HEK293T (cell line): ENCODE results near the gene MAFF.

ENCODE experiments used
- CTCF ChIA-PET: fragments of 350-600 bp; formaldehyde crosslinking; extraction: SDS; loops from one replicate; lab custom pipeline; 2021; ENCODE audit warnings: antibody characterized with exemption, inconsistent platforms; lab: Yijun Ruan, JAX
- POLR2A ChIA-PET: fragments of 350-600 bp; formaldehyde crosslinking; extraction: SDS; loops from one replicate; lab custom pipeline; 2020; ENCODE audit warnings: antibody characterized with exemption, inconsistent platforms; lab: Yijun Ruan, JAX
- DNase-seq: peaks from one replicate; pipeline ENCODE4 v3.0.0; 2012; ENCODE audit warnings: mixed read lengths; ENCODE audit errors: extremely low spot score
- ARNT ChIP-seq: fragments of 450-650 bp; IDR thresholded peaks from 2 replicates; pipeline ENCODE4 v1.6.1; 2017; ENCODE audit warnings: mild to moderate bottlenecking
- BHLHE40 ChIP-seq: fragments of 450-650 bp; IDR thresholded peaks from 2 replicates; pipeline ENCODE4 v1.6.1; 2016; ENCODE audit warnings: mild to moderate bottlenecking, moderate library complexity, borderline replicate concordance
- CTBP1 ChIP-seq: fragments of 450-650 bp; IDR thresholded peaks from 2 replicates; pipeline ENCODE4 v1.6.1; 2016; ENCODE audit warnings: borderline replicate concordance
- ELF4 ChIP-seq: fragments of 450-650 bp; IDR thresholded peaks from 2 replicates; pipeline ENCODE4 v1.6.1; 2017; ENCODE audit warnings: antibody characterized with exemption
- FOXA1 ChIP-seq: fragments of 450-650 bp; IDR thresholded peaks from 2 replicates; pipeline ENCODE4 v1.6.1; 2016; ENCODE audit warnings: mild to moderate bottlenecking
- FOXK2 ChIP-seq: fragments of 450-650 bp; IDR thresholded peaks from 2 replicates; pipeline ENCODE4 v1.6.1; 2016; ENCODE audit warnings: mild to moderate bottlenecking
- FOXM1 ChIP-seq: fragments of 450-650 bp; IDR thresholded peaks from 2 replicates; pipeline ENCODE4 v1.6.1; 2017; ENCODE audit warnings: mild to moderate bottlenecking, borderline replicate concordance
- HDGF ChIP-seq: fragments of 450-650 bp; IDR thresholded peaks from 2 replicates; pipeline ENCODE4 v1.6.1; 2017; ENCODE audit warnings: antibody characterized with exemption, borderline replicate concordance
- L3MBTL2 ChIP-seq: fragments of 450-650 bp; conservative IDR thresholded peaks from 2 replicates; pipeline ENCODE4 v1.6.1; 2016; ENCODE audit warnings: mild to moderate bottlenecking
- LEF1 ChIP-seq: fragments of 450-650 bp; IDR thresholded peaks from 2 replicates; pipeline ENCODE4 v1.6.1; 2017; ENCODE audit warnings: mild to moderate bottlenecking, borderline replicate concordance
- NFRKB ChIP-seq: fragments of 450-650 bp; IDR thresholded peaks from 2 replicates; pipeline ENCODE4 v1.6.1; 2016; ENCODE audit warnings: mild to moderate bottlenecking, moderate library complexity
- SP1 ChIP-seq: fragments of 450-650 bp; IDR thresholded peaks from 2 replicates; pipeline ENCODE4 v1.6.1; 2017
- SUZ12 ChIP-seq: fragments of 450-650 bp; IDR thresholded peaks from 2 replicates; pipeline ENCODE4 v1.6.1; 2016; ENCODE audit warnings: mild to moderate bottlenecking
- TARDBP ChIP-seq: fragments of 450-650 bp; IDR thresholded peaks from 2 replicates; pipeline ENCODE4 v1.6.1; 2016
- ZNF384 ChIP-seq: fragments of 450-650 bp; IDR thresholded peaks from 2 replicates; pipeline ENCODE4 v1.6.1; 2016
- TF ChIP-seq, protein P1 (sequence below): fragments of 450-650 bp; IDR thresholded peaks from 2 replicates; pipeline ENCODE4 v1.6.1; 2016

The MAFF gene

GRCh38 chr22:38236786-38237185 is 35.0 kb downstream of the MAFF start:
- ChIA-PET POLR2A (interaction anchor here (0.8 kb wide), 1 partner anchor 9 kb away, joined by 3 read pairs; no protein-coding TSS in a partner anchor), CTCF (no interaction called here)
- DNase-seq, result no peak
- TF ChIP-seq FOXM1 (no peak), ELF4 (no peak), ARNT (no peak), SP1 (no peak), FOXA1 (no peak), SUZ12 (no peak), TARDBP (no peak), L3MBTL2 (no peak), HDGF (no peak)
- TF ChIP-seq, protein P1, sequence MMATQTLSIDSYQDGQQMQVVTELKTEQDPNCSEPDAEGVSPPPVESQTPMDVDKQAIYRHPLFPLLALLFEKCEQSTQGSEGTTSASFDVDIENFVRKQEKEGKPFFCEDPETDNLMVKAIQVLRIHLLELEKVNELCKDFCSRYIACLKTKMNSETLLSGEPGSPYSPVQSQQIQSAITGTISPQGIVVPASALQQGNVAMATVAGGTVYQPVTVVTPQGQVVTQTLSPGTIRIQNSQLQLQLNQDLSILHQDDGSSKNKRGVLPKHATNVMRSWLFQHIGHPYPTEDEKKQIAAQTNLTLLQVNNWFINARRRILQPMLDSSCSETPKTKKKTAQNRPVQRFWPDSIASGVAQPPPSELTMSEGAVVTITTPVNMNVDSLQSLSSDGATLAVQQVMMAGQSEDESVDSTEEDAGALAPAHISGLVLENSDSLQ, result no peak

DNA sequence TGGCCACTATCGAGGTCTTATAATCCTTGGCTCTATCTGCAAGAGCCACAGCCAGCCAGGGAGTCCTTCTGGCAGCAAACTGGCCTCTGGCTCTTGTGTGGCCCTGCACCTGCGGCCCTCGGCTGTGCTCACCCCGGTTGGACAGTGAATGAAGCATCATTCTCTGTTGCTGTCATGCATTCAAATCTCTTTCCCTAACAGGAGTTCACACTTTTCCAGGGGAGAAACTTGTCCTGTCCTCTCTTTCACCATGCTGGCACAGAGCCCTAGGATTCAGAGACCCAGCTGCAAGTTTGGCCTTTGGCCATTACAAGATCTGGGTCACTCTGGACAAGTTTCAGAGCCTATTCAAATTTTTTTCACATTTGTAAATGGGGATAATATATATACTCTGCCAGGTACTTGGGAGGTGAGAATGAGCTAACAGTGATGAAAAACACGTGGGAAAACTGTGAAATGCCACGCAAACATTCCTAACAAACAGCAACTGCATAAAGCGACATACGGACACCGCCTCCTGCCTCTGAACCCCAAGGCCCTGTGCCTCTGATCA is 36.8 kb downstream of the MAFF start:
- POLR2A ChIA-PET, result no interaction called here
- CTCF ChIA-PET, result no interaction called here
- no peak for DNase-seq
- no peak for TF ChIP-seq ZNF384
- no peak for TF ChIP-seq BHLHE40
- no peak for TF ChIP-seq ELF4
- TF ChIP-seq FOXA1, result no peak
- no peak for TF ChIP-seq HDGF
- TF ChIP-seq CTBP1, result no peak
- no peak for TF ChIP-seq ARNT
- TF ChIP-seq, protein P1, result no peak
- no peak for TF ChIP-seq LEF1
- no peak for TF ChIP-seq SP1
- TF ChIP-seq L3MBTL2, result no peak
- no peak for TF ChIP-seq NFRKB
- no peak for TF ChIP-seq TARDBP
- no peak for TF ChIP-seq FOXK2
- TF ChIP-seq SUZ12, result no peak

GRCh38 chr22:38239101-38239761 is 37.4 kb downstream of the MAFF start:
- TF ChIP-seq ZNF384, result no peak
- no peak for TF ChIP-seq BHLHE40
- TF ChIP-seq SUZ12, result no peak
- TF ChIP-seq FOXK2, result no peak
- TF ChIP-seq SP1, result no peak
- TF ChIP-seq FOXA1, result no peak
- TF ChIP-seq FOXM1, result no peak
- TF ChIP-seq ELF4, result no peak
- CTCF ChIA-PET, result no interaction called here
- POLR2A ChIA-PET, result no interaction called here
- no peak for DNase-seq

DNA sequence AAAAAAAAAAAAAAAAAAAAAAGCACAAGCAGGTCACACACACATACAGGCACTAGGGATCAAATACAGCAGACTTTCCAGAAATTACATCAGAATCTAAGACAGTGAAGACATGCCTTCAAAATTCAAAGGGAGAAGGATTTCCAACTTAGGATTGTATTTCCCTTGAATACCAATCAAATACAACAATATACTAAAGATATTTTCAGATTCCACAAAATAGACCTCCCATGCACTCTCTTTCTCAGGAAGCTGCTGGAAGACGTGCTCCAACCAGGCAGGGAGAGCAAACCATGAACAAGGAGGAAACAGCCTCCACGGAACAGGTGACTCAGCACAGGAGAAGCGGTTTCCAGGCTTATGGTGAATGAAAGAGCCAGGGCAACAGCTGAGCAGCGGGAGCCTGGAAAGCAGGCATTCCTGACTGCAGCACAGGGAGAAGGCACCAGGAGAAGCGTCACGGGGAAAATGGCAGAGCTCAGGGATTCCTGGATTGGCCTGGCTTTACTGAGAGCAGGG is 39.0 kb downstream of the MAFF start:
- no peak for TF ChIP-seq FOXA1
- TF ChIP-seq HDGF, result no peak
- TF ChIP-seq SP1, result no peak
- no peak for TF ChIP-seq NFRKB
- TF ChIP-seq SUZ12, result no peak
- TF ChIP-seq TARDBP, result no peak
- TF ChIP-seq LEF1, result no peak
- TF ChIP-seq FOXM1, result no peak
- no peak for TF ChIP-seq BHLHE40
- no peak for TF ChIP-seq ZNF384
- TF ChIP-seq L3MBTL2, result no peak
- TF ChIP-seq ARNT, result no peak
- TF ChIP-seq ELF4, result no peak
- no peak for TF ChIP-seq FOXK2
- ChIA-PET POLR2A (no interaction called here), CTCF (no interaction called here)
- no peak for DNase-seq

- no peak for DNase-seq
- TF ChIP-seq SUZ12 (no peak), HDGF (no peak), FOXK2 (no peak), ZNF384 (no peak), NFRKB (no peak), CTBP1 (no peak), ARNT (no peak), ELF4 (no peak), SP1 (no peak), BHLHE40 (no peak), FOXA1 (no peak), L3MBTL2 (no peak), LEF1 (no peak), TARDBP (no peak), FOXM1 (no peak)
- TF ChIP-seq, protein P1, result no peak
- CTCF ChIA-PET, result interaction anchor here (0.6 kb wide), 1 partner anchor 8 kb away, joined by 4 read pairs; no protein-coding TSS in a partner anchor
- POLR2A ChIA-PET, result no interaction called here
Measured at GRCh38 chr22:38243007-38243765, 41.4 kb downstream of the MAFF start.
